ENCODE results near the gene CYBRD1. TPM values are rescaled to one million over a fixed set of nuclear protein-coding genes. Genes with fewer than 3 reads are reported as not detected.
"Not testable (repeated sequence)": the region's sequence is repeated elsewhere in the genome, so short reads cannot be mapped to it uniquely, and the experiment has no call there.

CYBRD1 gene
- total and polyA plus RNA-seq, 2 donors (not counting 1 experiment from before 2014, with no cell fraction given): 0.27 TPM; not detected in 1

GRCh38 chr2:171492664-171493063, 29.6 kb upstream of the CYBRD1 start:
- Histone ChIP-seq H3K9me3 (ENCODE audit: control extremely low read depth in 1 of 3, control insufficient read depth in 2 of 3, insufficient read depth in 1 of 3, low read length in 2 of 3) (peaks cover 1 to 3% (median 2%) of the 10 kb centered on the region in 3 donors), H3K27ac (ENCODE audit: low read length in 2 of 2) (no peak overlapping the region), H3K9ac (ENCODE audit: low read length) (no peak overlapping the region), H2AFZ (ENCODE audit: insufficient read depth, low read depth, low read length, poor library complexity, severe bottlenecking) (no peak overlapping the region), H3K36me3 (replicated peaks in 1 of 2; ENCODE audit: control extremely low read depth in 1 of 2, control insufficient read depth in 1 of 2, extremely low read depth in 1 of 2, insufficient read depth in 2 of 2, low read length in 1 of 2) (no peaks in the 10 kb centered on the region), H4K20me1 (ENCODE audit: control insufficient read depth, insufficient read depth, low read length, poor library complexity, severe bottlenecking) (no peaks in the 10 kb centered on the region), H3K79me2 (ENCODE audit: control insufficient read depth, insufficient read depth, low read length) (no peaks in the 10 kb centered on the region), H3K4me3 (ENCODE audit: control extremely low read depth in 1 of 5, extremely low read depth in 1 of 5, insufficient read depth in 1 of 5, low read depth in 2 of 5, low read length in 4 of 5) (no peak overlapping the region), H3K27me3 (replicated peaks in 1 of 4; ENCODE audit: control extremely low read depth in 1 of 4, control insufficient read depth in 3 of 4, insufficient read depth in 4 of 4, low read length in 3 of 4) (no peaks in the 10 kb centered on the region), H3K4me1 (ENCODE audit: control insufficient read depth in 2 of 2, insufficient read depth in 2 of 2, low read length in 2 of 2) (no peaks in the 10 kb centered on the region), H3K4me2 (replicated peaks; ENCODE audit: low read depth, low read length, poor library complexity, severe bottlenecking) (no peak overlapping the region)
- 95% methylated on average over 3 of the region's 6 CpGs for WGBS (ENCODE audit: insufficient coverage)
- DNase-seq: no peak
- H3K4me1 Mint-ChIP-seq: no peaks in the 10 kb centered on the region
- TF ChIP-seq EZH2 (IDR thresholded peaks at IDR 0.05; ENCODE audit: borderline replicate concordance, insufficient read depth, low read depth, low read length, poor library complexity, severe bottlenecking) (no peak), CTCF (IDR thresholded peaks at IDR 0.05) (no peak)
- no peaks in the 10 kb centered on the region for H3K27me3 Mint-ChIP-seq
- ChIA-PET CTCF (no interaction called here), POLR2A (no interaction called here)
- no peak overlapping the region for H3K27ac Mint-ChIP-seq
- intact Hi-C loops (cut with micrococcal nuclease): no loop called here
- H3K4me3 Mint-ChIP-seq: no peak overlapping the region
- ATAC-seq (ENCODE audit: low read depth): no peak
- H3K9me3 Mint-ChIP-seq (ENCODE audit: insufficient read depth): peaks cover 5% of the 10 kb centered on the region

DNA sequence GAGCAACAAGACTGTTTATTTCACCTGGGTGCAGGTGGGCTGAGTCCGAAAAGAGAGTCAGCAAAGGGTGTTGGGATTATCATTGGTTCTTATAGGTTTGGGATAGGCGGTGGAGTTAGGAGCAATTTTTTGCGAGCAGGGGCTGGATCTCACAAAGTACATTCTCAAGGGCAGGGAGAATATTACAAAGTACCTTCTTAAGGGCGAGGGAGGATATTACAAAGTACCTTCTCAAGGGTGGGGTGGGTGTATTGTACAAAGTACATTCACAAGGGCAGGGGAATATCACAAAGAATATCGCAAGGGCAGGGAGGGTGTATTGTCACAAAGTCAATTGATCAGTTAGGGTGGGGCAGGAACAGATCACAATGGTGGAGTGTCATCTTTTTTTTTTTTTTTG, 24.6 kb upstream of the CYBRD1 start:
- H3K4me3 Mint-ChIP-seq; H3K36me3 ChIP-seq (replicated peaks in 1 of 2; ENCODE audit: control extremely low read depth in 1 of 2, control insufficient read depth in 1 of 2, extremely low read depth in 1 of 2, insufficient read depth in 2 of 2, low read length in 1 of 2); ATAC-seq (ENCODE audit: low read depth); CTCF ChIA-PET; H3K4me2 ChIP-seq (replicated peaks; ENCODE audit: low read depth, low read length, poor library complexity, severe bottlenecking); H3K4me1 ChIP-seq (ENCODE audit: control insufficient read depth in 2 of 2, insufficient read depth in 2 of 2, low read length in 2 of 2); H3K27me3 Mint-ChIP-seq; H3K9ac ChIP-seq (ENCODE audit: low read length); POLR2A ChIA-PET; H3K79me2 ChIP-seq (ENCODE audit: control insufficient read depth, insufficient read depth, low read length); H3K27ac Mint-ChIP-seq; H3K9me3 ChIP-seq (ENCODE audit: control extremely low read depth in 1 of 3, control insufficient read depth in 2 of 3, insufficient read depth in 1 of 3, low read length in 2 of 3); H3K9me3 Mint-ChIP-seq (ENCODE audit: insufficient read depth); DNase-seq; H3K27me3 ChIP-seq (replicated peaks in 1 of 4; ENCODE audit: control extremely low read depth in 1 of 4, control insufficient read depth in 3 of 4, insufficient read depth in 4 of 4, low read length in 3 of 4); H2AFZ ChIP-seq (ENCODE audit: insufficient read depth, low read depth, low read length, poor library complexity, severe bottlenecking); intact Hi-C loops (cut with micrococcal nuclease); H4K20me1 ChIP-seq (ENCODE audit: control insufficient read depth, insufficient read depth, low read length, poor library complexity, severe bottlenecking); H3K27ac ChIP-seq (ENCODE audit: low read length in 2 of 2); H3K4me3 ChIP-seq (ENCODE audit: control extremely low read depth in 1 of 5, extremely low read depth in 1 of 5, insufficient read depth in 1 of 5, low read depth in 2 of 5, low read length in 4 of 5); H3K4me1 Mint-ChIP-seq: not testable (repeated sequence)
- 84% methylated on average over 2 of the region's 5 CpGs for WGBS (ENCODE audit: insufficient coverage)
